Measurements from ENCODE around the gene DEFB132. TPM values are rescaled to one million over a fixed set of nuclear protein-coding genes. Genes with fewer than 3 reads are reported as not detected.

DEFB132 gene
- total RNA-seq, 1 donor = not detected

DNA sequence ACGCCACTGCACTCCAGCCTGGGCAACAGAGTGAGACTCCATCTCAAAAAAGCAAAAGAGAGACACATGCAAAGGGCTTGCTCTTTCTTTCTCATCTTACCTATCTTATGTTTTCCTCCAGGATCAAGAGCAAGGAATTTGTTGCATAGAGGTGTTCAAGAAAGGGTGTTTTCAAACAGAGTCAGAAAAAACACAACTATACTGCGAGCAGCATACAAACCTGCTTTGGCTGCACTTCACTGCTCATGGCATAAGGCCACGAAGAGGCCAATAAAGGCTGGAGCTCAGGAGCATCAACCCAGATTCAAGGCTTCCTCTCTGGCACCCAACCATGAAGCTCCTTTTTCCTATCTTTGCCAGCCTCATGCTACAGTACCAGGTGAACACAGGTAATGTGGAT, 30.6 kb upstream of the DEFB132 start, which contains the start of gene DEFB129:
Gene DEFB129, plus strand, starts transcription at position 301 of the 400 bp plus-strand sequence. Its CDS starts 31 bp downstream, at position 332.
- no peaks in the 10 kb centered on the region for H3K9me3 ChIP-seq (ENCODE audit: low read depth, low read length)
- H3K4me2 ChIP-seq (ENCODE audit: insufficient read depth, low read length) = no peak within 1 kb of the TSS
- no peak within 1 kb of the TSS for H3K4me3 ChIP-seq (ENCODE audit: insufficient read depth, low read length)
- no peaks in the 10 kb centered on the region for H4K20me1 ChIP-seq (ENCODE audit: insufficient read depth, low read length)
- no peak within 1 kb of the TSS for H2AFZ ChIP-seq (ENCODE audit: low read length)
- no peaks in the 10 kb centered on the region for H3K36me3 ChIP-seq (ENCODE audit: insufficient read depth, low read length)
- no peak within 1 kb of the TSS for H3K27ac ChIP-seq (ENCODE audit: low read depth, low read length)
- H3K79me2 ChIP-seq (ENCODE audit: insufficient read depth, low read length) = no peaks in the 10 kb centered on the region
- no peaks in the 10 kb centered on the region for H3K27me3 ChIP-seq (ENCODE audit: insufficient read depth, low read length)
- H3K4me1 ChIP-seq (ENCODE audit: insufficient read depth, low read length) = no peaks in the 10 kb centered on the region
- DNase-seq (ENCODE audit: insufficient read length, low spot score, missing footprints) = no peak
- no peak for TF ChIP-seq CTCF (IDR thresholded peaks at IDR 0.05; ENCODE audit: extremely low read depth, low read depth, low read length)

DNA sequence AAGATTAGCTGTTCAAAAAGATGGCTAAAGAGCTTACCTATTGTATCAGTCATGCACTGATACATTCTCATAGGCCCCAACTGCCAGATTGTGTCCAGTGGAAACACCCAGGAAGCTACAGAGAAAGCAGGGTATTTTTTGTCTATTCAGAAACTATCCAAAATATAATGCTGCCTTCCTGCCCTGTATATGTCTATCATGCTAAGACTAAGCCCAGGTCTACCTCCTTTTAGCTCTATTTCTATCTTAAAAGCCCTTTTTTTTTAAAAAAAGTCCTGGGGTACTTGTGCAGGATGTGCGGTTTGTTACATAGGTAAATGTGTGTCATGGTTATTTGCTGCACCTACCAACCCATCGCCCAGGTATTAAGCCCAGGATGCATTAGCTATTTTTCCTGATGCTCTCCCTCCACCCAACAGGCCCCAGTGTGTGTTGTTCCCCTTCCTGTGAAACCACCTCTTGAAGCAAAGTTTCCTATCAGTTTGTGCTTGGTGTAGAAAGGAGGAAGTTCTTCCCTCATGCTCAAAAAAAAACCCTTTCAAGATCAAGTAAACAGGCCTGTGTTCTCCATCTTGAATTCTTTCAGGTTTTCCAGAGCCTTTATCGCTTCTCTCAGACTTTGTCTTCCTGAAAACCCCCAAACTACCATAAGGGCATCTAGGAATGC, 30.0 kb upstream of the DEFB132 start:
- H4K20me1 ChIP-seq (ENCODE audit: insufficient read depth, low read length) = no peaks in the 10 kb centered on the region
- no peaks in the 10 kb centered on the region for H3K27me3 ChIP-seq (ENCODE audit: insufficient read depth, low read length)
- no peak overlapping the region for H3K4me3 ChIP-seq (ENCODE audit: insufficient read depth, low read length)
- no peaks in the 10 kb centered on the region for H3K36me3 ChIP-seq (ENCODE audit: insufficient read depth, low read length)
- H3K9me3 ChIP-seq (ENCODE audit: low read depth, low read length) = no peaks in the 10 kb centered on the region
- DNase-seq (ENCODE audit: insufficient read length, low spot score, missing footprints) = no peak
- no peak overlapping the region for H3K4me2 ChIP-seq (ENCODE audit: insufficient read depth, low read length)
- no peaks in the 10 kb centered on the region for H3K4me1 ChIP-seq (ENCODE audit: insufficient read depth, low read length)
- TF ChIP-seq CTCF (IDR thresholded peaks at IDR 0.05; ENCODE audit: extremely low read depth, low read depth, low read length) = no peak
- no peak overlapping the region for H3K27ac ChIP-seq (ENCODE audit: low read depth, low read length)
- H2AFZ ChIP-seq (ENCODE audit: low read length) = no peak overlapping the region
- no peaks in the 10 kb centered on the region for H3K79me2 ChIP-seq (ENCODE audit: insufficient read depth, low read length)

DNA sequence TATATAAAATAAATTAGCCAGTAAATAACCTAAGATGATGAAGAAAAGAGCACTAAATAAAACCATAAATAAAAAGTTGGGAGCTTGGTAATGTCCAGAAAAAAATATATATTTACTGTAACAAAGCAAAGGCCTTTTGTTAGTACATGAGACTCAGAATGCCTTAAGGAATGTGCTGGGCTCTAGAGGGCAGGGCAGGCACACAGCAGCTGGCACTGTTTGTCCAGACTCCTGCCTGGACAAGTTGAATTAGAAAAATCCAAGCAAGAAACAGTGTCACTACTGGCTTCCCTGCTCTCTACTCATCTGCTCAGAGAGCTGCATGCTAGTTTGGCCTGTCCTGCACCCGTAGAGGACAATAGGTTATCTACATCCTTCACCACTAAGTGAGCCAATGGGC, 21.6 kb upstream of the DEFB132 start:
- Histone ChIP-seq H2AFZ (ENCODE audit: low read length) (no peak overlapping the region), H3K27ac (ENCODE audit: low read depth, low read length) (no peak overlapping the region)
- peak; percentile 29 for DNase-seq (ENCODE audit: insufficient read length, low spot score, missing footprints)

More for the DNA sequence above, 21.6 kb upstream of the DEFB132 start:
- Histone ChIP-seq H3K4me1 (ENCODE audit: insufficient read depth, low read length) (no peaks in the 10 kb centered on the region), H3K9me3 (ENCODE audit: low read depth, low read length) (no peaks in the 10 kb centered on the region), H3K36me3 (ENCODE audit: insufficient read depth, low read length) (no peaks in the 10 kb centered on the region), H4K20me1 (ENCODE audit: insufficient read depth, low read length) (no peaks in the 10 kb centered on the region), H3K79me2 (ENCODE audit: insufficient read depth, low read length) (no peaks in the 10 kb centered on the region), H3K27me3 (ENCODE audit: insufficient read depth, low read length) (peaks cover 3% of the 10 kb centered on the region), H3K4me2 (ENCODE audit: insufficient read depth, low read length) (no peak overlapping the region), H3K4me3 (ENCODE audit: insufficient read depth, low read length) (no peak overlapping the region)
- TF ChIP-seq CTCF (IDR thresholded peaks at IDR 0.05; ENCODE audit: extremely low read depth, low read depth, low read length) = peak; percentile 14

All from osteoblast (primary cell).